Limb (tissue), 2 donors: ENCODE results near the gene MED20.
A peak's percentile ranks its signal among the peaks of the same experiment; 100 is the strongest.

Experiments used
- DNase-seq, 2 donors: peaks; one replicate each; pipeline ENCODE4 v3.0.0-alpha.2; 2016; ENCODE audit errors: extremely low spot score in 2 of 2

Gene MED20

GRCh38 chr6:41941280-41942066, 20.5 kb upstream of the MED20 start, which contains the start of gene CCND3:
TSS of gene CCND3 (minus strand) at chr6:41941808. CDS start at chr6:41941649, 159 bp downstream.
- peak; percentile 92 to 94 for DNase-seq

- DNase-seq = peak in 1 of 2 donors; percentile 67
Observed at GRCh38 chr6:41940759-41941279, 19.9 kb upstream of the MED20 start.

- DNase-seq = peak in 1 of 2 donors; percentile 42
Observed at GRCh38 chr6:41939848-41940758, 19.2 kb upstream of the MED20 start.

GRCh38 chr6:41939176-41939847, 18.4 kb upstream of the MED20 start:
- peak in 1 of 2 donors; percentile 60 for DNase-seq

GRCh38 chr6:41938590-41939175, 17.7 kb upstream of the MED20 start:
- DNase-seq = peak in 1 of 2 donors; percentile 64

GRCh38 chr6:41937861-41938574, 17.1 kb upstream of the MED20 start:
- peak in 1 of 2 donors; percentile 45 for DNase-seq

GRCh38 chr6:41937472-41937860, 16.5 kb upstream of the MED20 start:
- no peak for DNase-seq

GRCh38 chr6:41936073-41936837, 15.3 kb upstream of the MED20 start:
- DNase-seq = peak in 1 of 2 donors; percentile 62

GRCh38 chr6:41935685-41936072, 14.7 kb upstream of the MED20 start:
- no peak for DNase-seq

GRCh38 chr6:41935193-41935574, 14.2 kb upstream of the MED20 start:
- DNase-seq = no peak

- no peak for DNase-seq
Observed at GRCh38 chr6:41934278-41935192, 13.6 kb upstream of the MED20 start.

- no peak for DNase-seq
Observed at GRCh38 chr6:41932378-41932777, 11.4 kb upstream of the MED20 start.

GRCh38 chr6:41931792-41932191, 10.9 kb upstream of the MED20 start:
- no peak for DNase-seq

- DNase-seq = no peak
Observed at GRCh38 chr6:41929924-41930323, 9.0 kb upstream of the MED20 start.

- DNase-seq = no peak
Observed at GRCh38 chr6:41927253-41927652, 6.3 kb upstream of the MED20 start.

GRCh38 chr6:41922154-41922553, 1.2 kb upstream of the MED20 start:
- DNase-seq = no peak

- DNase-seq = no peak
Observed at GRCh38 chr6:41921712-41921998, 716 bp upstream of the MED20 start.

- no peak for DNase-seq
Observed at GRCh38 chr6:41917528-41917927, 3.4 kb downstream of the MED20 start.
